Suprapubic skin (tissue), 4 donors: Measurements from ENCODE around the gene RAB3B.

Source experiments
- CTCF ChIP-seq, 2 donors: fragments of 200-600 bp in 1 of 2; fragments of 450-650 bp in 1 of 2; sonication (generic) in 1 of 2; IDR thresholded peaks; one replicate each; pipeline ENCODE4 v1.5.1; 2016 to 2019; ENCODE audit warnings: antibody characterized with exemption in 2 of 2, mild to moderate bottlenecking in 1 of 2, moderate library complexity in 1 of 2
- EP300 ChIP-seq: sonication (generic); formaldehyde crosslinking; IDR thresholded peaks from one replicate; pipeline ENCODE4 v1.6.1; 2017; ENCODE audit warnings: antibody characterized with exemption
- POLR2A ChIP-seq, 2 donors: fragments of 450-650 bp; IDR thresholded peaks; one replicate each; pipeline ENCODE4 v1.6.1; 2017; ENCODE audit warnings: antibody characterized with exemption in 2 of 2, mild to moderate bottlenecking in 2 of 2, moderate library complexity in 2 of 2
- POLR2AphosphoS5 ChIP-seq, 3 donors: sonication (generic); formaldehyde crosslinking; IDR thresholded peaks; one replicate each; pipeline ENCODE4 v1.6.1; 2017; ENCODE audit warnings: antibody characterized with exemption in 3 of 3

GRCh38 chr1:51878308-51878615, 112.2 kb downstream of the RAB3B start:
- TF ChIP-seq CTCF (IDR thresholded peaks at IDR 0.05) (no peak), POLR2AphosphoS5 (IDR thresholded peaks at IDR 0.05) (no peak), EP300 (no peak), POLR2A (IDR thresholded peaks at IDR 0.05) (no peak)
